NT2/D1 (cell line): ENCODE results near the gene LYVE1.
"Not testable (repeated sequence)": the region's sequence is repeated elsewhere in the genome, so short reads cannot be mapped to it uniquely, and the experiment has no call there.

Source experiments
- DNase-seq: peaks from one replicate; pipeline ENCODE4 v3.0.0-alpha.2; 2011; ENCODE audit warnings: low read depth, low spot score
- H3K27me3 ChIP-seq: 2 replicates; pipeline ENCODE4 v1.6.0; 2011; ENCODE audit warnings: mild to moderate bottlenecking; ENCODE audit not compliant: insufficient read length, insufficient read depth
- H3K36me3 ChIP-seq: 2 replicates; pipeline ENCODE4 v1.6.1; 2011; ENCODE audit warnings: mild to moderate bottlenecking, low read length, mixed read lengths; ENCODE audit not compliant: insufficient read depth, insufficient read length
- H3K4me1 ChIP-seq: 2 replicates; pipeline ENCODE4 v1.5.1; 2011; ENCODE audit not compliant: insufficient read depth, insufficient read length
- H3K4me3 ChIP-seq: 2 replicates; pipeline ENCODE4 v1.5.1; 2011; ENCODE audit warnings: low read depth; ENCODE audit not compliant: insufficient read length
- H3K9ac ChIP-seq: 2 replicates; pipeline ENCODE4 v1.6.0; 2011; ENCODE audit warnings: low read depth; ENCODE audit not compliant: insufficient read length
- H3K9me3 ChIP-seq: 2 replicates; pipeline ENCODE4 v1.5.1; 2011; ENCODE audit warnings: mild to moderate bottlenecking, low read length; ENCODE audit not compliant: insufficient read depth
- SUZ12 ChIP-seq: IDR thresholded peaks from 2 replicates; pipeline ENCODE4 v1.6.1; 2011; ENCODE audit not compliant: insufficient read length, insufficient read depth; ENCODE audit errors: extremely low read depth
- YY1 ChIP-seq: IDR thresholded peaks from 2 replicates; pipeline ENCODE4 v1.6.1; 2011; ENCODE audit not compliant: insufficient read length, insufficient read depth
- ZNF274 ChIP-seq: IDR thresholded peaks from 2 replicates; pipeline ENCODE4 v1.6.1; 2011; ENCODE audit warnings: mild to moderate bottlenecking, low read depth, low read length

LYVE1 gene

GRCh38 chr11:10600570-10601248, 32.2 kb upstream of the LYVE1 start:
- Histone ChIP-seq H3K9ac (no peak overlapping the region), H3K27me3 (no peaks in the 10 kb centered on the region), H3K9me3 (no peaks in the 10 kb centered on the region), H3K4me3 (no peak overlapping the region), H3K4me1 (no peaks in the 10 kb centered on the region), H3K36me3 (no peaks in the 10 kb centered on the region)
- DNase-seq = no peak
- TF ChIP-seq SUZ12 = no peak
- no peak for TF ChIP-seq YY1
- TF ChIP-seq ZNF274 = no peak

GRCh38 chr11:10599388-10600175, 31.1 kb upstream of the LYVE1 start:
- no peaks in the 10 kb centered on the region for H3K4me1 ChIP-seq
- no peaks in the 10 kb centered on the region for H3K36me3 ChIP-seq
- H3K9ac ChIP-seq = no peak overlapping the region
- no peaks in the 10 kb centered on the region for H3K9me3 ChIP-seq
- TF ChIP-seq SUZ12 = no peak
- TF ChIP-seq YY1 = no peak
- no peak for TF ChIP-seq ZNF274
- DNase-seq = no peak
- no peaks in the 10 kb centered on the region for H3K27me3 ChIP-seq
- H3K4me3 ChIP-seq = no peak overlapping the region

GRCh38 chr11:10598816-10599215, 30.4 kb upstream of the LYVE1 start:
- Histone ChIP-seq H3K4me1 (no peaks in the 10 kb centered on the region), H3K4me3 (no peak overlapping the region), H3K9ac (no peak overlapping the region), H3K27me3 (no peaks in the 10 kb centered on the region), H3K9me3 (no peaks in the 10 kb centered on the region), H3K36me3 (no peaks in the 10 kb centered on the region)
- no peak for DNase-seq
- no peak for TF ChIP-seq YY1
- no peak for TF ChIP-seq SUZ12
- no peak for TF ChIP-seq ZNF274

DNA sequence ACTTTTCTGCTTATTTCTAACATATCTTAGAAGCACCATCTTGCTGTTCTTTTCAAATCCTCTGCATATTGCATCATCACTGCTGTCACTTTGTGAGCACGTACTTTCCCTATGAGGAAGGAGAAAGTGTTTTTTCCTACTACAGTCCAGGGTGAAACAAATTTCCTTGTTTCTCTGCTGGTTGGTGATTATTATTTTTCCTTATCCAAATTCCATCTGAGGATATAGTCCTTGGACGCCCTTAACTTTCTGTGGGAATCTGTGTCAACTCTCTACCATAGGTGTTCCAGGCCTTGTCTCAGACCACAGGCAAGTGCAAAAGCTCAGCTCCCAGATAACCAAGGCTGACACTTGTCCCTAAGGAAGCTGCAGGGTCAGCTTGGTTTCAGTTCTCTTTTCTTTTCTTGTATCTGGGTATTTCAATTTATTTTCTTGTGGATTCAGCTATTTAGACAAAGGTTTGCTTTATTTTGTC, 29.4 kb upstream of the LYVE1 start:
- Histone ChIP-seq H3K9ac (no peak overlapping the region), H3K36me3 (no peaks in the 10 kb centered on the region), H3K9me3 (no peaks in the 10 kb centered on the region), H3K27me3 (no peaks in the 10 kb centered on the region), H3K4me3 (no peak overlapping the region), H3K4me1 (no peaks in the 10 kb centered on the region)
- no peak for DNase-seq
- TF ChIP-seq SUZ12 = no peak
- TF ChIP-seq YY1 = no peak
- no peak for TF ChIP-seq ZNF274

DNA sequence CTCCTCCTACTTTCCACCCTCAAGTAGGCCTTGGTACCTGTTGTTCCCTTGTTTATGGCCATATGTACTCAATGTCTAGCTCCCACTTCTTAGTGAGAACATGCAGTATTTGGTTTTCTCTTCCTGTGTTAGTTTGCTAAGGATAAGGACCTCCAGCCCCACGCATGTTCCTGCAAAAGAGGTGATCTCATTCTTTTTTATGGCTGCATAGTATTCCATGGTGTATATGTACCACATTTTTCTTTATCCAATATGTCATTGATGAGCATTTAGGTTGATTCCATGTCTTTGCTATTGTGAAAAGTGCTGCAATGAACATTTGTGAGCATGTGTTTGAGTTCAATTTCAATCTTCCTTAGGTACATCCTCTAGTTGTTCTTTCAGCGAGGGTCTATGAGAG, 27.4 kb upstream of the LYVE1 start:
- not testable (repeated sequence) for H3K36me3 ChIP-seq, H3K4me1 ChIP-seq, H3K27me3 ChIP-seq, H3K9me3 ChIP-seq, H3K4me3 ChIP-seq, H3K9ac ChIP-seq, DNase-seq

DNA sequence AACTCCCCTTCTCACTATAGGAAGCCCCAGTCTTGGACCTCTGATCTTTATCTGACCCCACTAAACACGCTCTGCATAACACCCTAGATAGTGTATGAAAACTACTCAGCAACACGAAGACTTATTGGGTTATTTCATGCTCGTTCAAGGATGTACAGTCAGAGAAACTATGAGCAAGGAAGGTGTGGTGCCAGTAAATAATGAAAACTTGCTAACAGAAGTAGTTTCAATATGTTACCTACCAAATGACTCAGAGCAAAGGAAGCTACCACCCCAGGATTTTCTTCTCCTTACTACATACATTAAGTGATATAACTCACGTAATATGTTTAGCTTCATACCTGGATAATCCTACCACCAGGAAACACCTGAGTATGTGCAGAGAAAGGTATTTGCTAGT, 25.9 kb upstream of the LYVE1 start:
- Histone ChIP-seq H3K9me3 (no peaks in the 10 kb centered on the region), H3K4me3 (no peak overlapping the region), H3K27me3 (no peaks in the 10 kb centered on the region), H3K4me1 (no peaks in the 10 kb centered on the region), H3K36me3 (no peaks in the 10 kb centered on the region), H3K9ac (no peak overlapping the region)
- TF ChIP-seq YY1 = no peak
- no peak for TF ChIP-seq ZNF274
- no peak for TF ChIP-seq SUZ12
- DNase-seq = no peak

DNA sequence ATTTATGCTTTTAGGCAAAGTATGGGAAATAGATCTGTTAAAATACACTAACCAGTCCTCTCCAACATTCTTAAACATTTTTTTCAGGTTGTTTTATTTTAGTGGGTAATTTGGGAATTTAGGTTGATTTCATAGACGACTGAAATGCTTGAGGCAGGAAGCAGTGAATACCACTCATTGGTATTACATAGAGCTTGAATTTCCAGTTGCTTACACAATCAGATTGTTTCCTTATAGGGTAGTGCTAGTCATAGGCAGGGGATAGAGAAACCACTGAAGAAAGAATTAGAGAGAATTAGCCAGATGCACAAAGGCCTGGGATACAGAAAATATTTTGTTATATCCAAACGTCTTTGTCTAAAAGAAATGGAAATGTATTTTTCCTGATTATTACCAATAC, 23.9 kb upstream of the LYVE1 start:
- H3K27me3 ChIP-seq = no peaks in the 10 kb centered on the region
- H3K36me3 ChIP-seq = no peaks in the 10 kb centered on the region
- no peaks in the 10 kb centered on the region for H3K9me3 ChIP-seq
- TF ChIP-seq SUZ12 = no peak
- TF ChIP-seq ZNF274 = no peak
- TF ChIP-seq YY1 = no peak
- DNase-seq = no peak
- no peak overlapping the region for H3K9ac ChIP-seq
- H3K4me1 ChIP-seq = no peaks in the 10 kb centered on the region
- H3K4me3 ChIP-seq = no peak overlapping the region

DNA sequence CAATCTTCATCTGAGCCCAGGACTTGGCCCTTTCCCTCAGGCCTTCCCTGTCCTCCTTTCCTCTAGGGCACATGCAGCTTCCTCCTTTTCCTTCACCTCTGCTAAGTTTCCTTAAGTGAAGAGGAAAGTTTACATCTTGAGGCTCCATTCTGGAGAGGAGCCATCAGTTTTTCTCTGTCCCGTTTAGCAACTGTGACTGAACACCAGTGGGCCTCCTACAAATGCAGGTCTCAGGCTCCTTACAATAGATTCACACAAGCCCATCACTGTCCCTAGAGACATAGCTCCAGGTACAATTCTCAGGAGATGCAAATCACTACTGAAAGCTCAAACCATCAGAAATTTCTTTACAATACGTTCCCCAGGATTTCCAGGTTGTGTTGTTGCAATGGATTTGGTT, 23.3 kb upstream of the LYVE1 start:
- Histone ChIP-seq H3K4me3 (no peak overlapping the region), H3K9me3 (no peaks in the 10 kb centered on the region), H3K36me3 (no peaks in the 10 kb centered on the region), H3K4me1 (no peaks in the 10 kb centered on the region), H3K9ac (no peak overlapping the region), H3K27me3 (no peaks in the 10 kb centered on the region)
- TF ChIP-seq YY1 = no peak
- TF ChIP-seq ZNF274 = no peak
- no peak for TF ChIP-seq SUZ12
- DNase-seq = no peak
